ENCODE data around the gene BRD3.
"Not testable (repeated sequence)": the region's sequence is repeated elsewhere in the genome, so short reads cannot be mapped to it uniquely, and the experiment has no call there.

Gene BRD3

DNA sequence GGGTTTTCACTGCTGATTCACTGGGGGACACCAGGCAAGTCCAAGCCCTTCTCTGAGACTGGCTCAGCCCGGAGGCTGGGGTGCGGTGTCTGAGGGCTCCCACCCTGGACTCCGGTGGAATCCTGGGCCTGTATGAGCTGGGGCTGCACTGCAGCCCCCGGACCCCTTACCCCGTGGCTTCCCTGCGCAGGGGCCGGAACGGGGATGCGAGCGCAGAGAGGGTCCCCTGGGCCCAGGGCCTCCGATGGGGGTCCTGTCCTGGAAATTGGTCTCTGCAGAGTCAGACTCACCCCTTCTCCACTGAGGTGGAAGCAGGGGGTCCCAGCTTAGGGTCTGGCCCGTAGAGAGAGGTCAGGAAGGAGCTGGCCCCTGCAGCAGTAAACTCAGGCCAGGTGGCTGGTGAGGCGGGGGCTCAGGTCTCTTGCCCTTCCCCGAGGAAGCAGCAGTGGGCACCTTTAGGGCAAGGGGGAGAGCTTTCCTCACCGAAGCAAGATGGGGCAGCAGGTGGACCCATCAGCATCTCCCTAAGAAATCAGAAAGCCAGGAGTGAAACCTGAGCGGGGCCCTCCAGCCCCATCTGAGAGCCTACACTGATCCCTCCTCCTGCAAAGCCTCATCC lies 74.1 kb downstream of the BRD3 start:
- no peak for DNase-seq (ENCODE audit: low read depth in 2 of 2)

DNA sequence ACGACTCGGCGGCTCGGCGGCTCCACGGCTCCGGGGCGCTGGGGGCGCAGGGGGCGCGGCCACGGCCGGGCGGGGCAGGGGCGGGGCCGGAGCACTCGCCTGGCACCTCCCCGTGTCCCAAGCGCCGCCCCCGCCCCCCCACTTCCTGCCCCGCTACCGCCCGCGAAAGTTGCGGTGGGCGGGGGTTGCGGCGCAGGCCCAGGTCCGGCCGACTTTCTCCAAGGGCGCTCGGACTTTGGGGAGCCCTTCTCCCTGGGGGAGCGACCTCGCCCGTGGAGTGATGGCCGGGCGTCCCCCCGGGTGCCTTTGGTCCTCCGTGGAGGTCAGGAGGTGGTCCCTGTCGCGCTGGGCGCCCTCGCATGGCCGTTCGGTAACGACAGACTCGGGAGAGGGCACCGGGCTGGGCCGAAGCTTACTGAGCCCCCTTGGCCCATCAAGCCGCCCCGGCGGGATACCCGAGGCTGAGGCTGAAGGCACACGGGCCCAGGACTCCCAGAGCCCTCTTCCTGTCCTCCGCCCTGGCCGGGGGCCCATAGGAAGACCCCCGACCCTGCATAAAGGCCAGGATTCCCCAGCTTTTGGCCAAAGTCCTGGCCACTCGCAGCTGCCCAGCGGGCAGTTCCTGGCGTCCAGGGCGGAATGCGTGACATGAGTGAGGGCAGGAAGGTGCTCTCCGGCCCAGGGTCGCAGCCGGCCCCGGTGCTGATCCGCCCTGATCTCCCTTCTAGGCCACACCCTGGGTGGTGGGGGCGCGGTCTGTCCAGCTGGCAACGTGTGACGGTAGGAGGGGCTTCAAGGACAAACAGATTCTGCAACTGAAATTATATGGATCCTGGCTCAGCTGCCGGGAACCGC lies 74.8 kb downstream of the BRD3 start:
- peak; percentile 37 to 57 for DNase-seq (ENCODE audit: low read depth in 2 of 2)

GRCh38 chr9:133991964-133992779 lies 75.7 kb downstream of the BRD3 start, which contains the start of gene VAV2:
Gene VAV2 (minus strand): TSS chr9:133992324. CDS start chr9:133992278, 46 bp downstream.
- no peak for DNase-seq (ENCODE audit: low read depth in 2 of 2)

DNA sequence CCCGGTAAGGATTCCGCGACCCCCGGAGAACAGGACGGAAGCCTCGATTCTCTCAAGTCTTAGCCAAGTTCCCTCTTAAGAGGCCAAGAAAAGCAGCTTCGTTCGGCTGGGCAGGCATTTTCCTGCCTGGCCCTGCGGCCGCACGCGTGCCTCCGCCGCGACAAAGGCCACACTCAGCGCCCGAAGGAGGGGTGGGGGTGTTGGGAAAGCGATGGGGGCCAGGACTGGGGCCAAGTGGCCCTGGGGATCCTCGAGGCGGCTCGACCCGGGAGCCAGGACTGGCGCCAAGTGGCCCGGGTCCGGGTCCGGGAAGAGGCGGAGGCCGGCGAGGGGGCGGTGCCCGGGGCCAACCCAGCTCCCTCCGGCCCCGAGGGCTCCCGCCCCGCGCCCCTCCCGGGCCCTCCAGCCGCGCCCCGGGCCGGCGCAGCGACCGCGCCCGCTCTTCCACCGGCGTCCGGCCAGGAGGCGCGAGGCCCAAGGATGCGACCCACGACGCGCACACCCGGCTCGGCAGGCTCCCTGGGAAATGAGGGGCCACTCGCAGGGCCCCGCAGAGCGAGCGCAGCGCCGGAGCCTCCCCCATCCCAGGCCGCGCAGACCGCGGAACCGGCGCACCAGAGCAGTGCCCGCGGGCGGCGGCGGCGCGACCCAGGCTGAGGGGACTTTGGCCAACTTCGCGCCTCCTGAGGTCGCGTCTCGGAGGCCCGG lies 76.5 kb downstream of the BRD3 start:
- no peak for DNase-seq (ENCODE audit: low read depth in 2 of 2)

DNA sequence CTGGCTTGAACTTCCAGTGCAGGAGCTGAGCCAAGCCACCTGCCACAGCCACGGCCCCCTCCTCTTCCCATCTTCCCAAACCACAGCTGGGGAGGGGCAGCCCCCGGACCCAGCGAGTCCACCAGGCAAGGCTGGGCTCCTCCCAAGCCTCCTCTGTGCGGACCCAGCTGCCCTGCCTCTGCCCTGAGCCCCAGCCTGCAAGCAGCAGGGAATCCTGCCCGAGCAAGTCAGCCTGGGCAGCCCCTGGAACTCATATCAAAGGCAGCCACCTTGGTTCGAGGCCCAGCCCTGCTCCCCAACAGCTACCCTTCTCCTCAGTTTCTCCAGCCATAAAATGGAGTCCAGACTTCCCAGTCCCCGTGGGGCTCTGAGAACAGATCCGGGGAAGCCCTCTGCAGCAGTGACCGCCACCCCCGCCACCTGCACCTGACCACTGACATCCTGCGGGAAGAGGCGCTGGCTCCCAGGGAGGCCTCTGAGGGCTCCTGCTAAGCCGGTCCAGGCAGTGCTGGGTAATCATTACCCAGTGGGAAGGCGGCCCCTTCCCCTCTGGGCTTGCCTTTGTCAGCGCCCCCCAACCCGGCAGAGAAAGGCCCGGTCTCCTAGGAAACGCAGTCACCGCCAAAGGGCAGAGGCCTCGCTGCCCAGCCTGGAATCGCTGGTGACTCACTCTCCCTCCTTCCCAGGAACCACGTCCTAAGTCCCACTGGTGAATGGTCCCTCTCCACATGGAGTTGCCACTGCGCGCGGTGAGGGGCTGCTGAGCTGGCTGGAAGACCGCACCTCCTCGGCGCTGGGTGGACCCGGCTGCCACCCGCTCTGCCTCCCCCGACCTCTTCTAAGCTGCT lies 77.2 kb downstream of the BRD3 start:
- DNase-seq (ENCODE audit: low read depth in 2 of 2) = no peak

- no peak for DNase-seq (ENCODE audit: low read depth in 2 of 2)
Observed at GRCh38 chr9:133989625-133990365, 78.0 kb downstream of the BRD3 start.

- DNase-seq (ENCODE audit: low read depth in 2 of 2) = not testable (repeated sequence)
Observed at GRCh38 chr9:133988771-133989170, 79.1 kb downstream of the BRD3 start.

DNA sequence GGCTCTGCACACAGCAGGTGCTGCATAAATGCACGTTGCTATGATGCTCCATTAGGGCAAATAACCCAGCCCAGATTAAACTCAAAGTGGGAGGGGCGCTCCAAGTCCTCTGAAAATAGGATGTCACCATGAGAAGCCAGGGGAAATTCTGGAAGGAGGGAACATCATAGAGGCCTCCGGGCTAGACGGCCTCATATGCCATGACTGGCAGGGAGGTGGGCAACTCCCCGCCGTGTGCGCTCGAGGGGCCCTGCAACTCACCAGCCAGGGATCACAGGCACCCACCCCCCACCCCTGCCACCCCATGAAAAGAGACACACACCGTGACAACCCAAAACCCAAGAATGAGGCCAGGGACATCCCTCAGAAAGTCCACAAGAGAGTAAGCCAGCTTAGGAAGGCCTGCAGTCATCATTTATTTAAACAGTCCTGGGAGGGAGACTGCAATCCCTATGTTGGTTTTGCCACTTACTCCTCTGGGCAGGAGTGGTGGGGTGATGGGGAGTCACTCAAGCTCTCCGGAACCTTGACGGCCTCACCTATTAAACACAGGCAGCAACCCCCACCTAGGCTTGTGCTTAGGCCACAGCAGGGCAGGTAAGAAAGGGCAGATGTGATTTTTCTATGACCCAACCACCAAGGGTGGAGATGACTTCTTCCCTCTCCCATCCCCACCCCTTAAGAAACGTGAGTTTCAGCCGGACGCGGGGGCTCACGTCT lies 79.7 kb downstream of the BRD3 start:
- DNase-seq (ENCODE audit: low read depth in 2 of 2) = no peak

DNA sequence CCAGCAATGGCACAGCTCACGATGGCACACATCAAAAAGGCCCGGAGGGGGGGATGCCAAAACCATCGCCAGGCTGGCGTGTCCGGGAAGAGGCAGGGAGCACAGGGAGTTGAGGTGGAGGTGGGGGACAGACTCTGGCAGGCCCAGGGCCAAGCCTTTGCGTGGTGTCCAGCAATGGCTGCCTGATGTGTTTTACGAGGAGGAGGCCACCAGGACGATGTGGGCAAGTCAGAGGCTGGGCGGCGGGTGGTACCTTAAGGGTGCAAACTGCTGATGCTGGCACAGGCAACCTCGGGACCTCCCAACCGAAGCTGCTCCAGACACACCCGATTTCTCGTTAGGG lies 80.4 kb downstream of the BRD3 start:
- DNase-seq (ENCODE audit: low read depth in 2 of 2) = no peak

- no peak for DNase-seq (ENCODE audit: low read depth in 2 of 2)
Observed at GRCh38 chr9:133986774-133987445, 80.9 kb downstream of the BRD3 start.

DNA sequence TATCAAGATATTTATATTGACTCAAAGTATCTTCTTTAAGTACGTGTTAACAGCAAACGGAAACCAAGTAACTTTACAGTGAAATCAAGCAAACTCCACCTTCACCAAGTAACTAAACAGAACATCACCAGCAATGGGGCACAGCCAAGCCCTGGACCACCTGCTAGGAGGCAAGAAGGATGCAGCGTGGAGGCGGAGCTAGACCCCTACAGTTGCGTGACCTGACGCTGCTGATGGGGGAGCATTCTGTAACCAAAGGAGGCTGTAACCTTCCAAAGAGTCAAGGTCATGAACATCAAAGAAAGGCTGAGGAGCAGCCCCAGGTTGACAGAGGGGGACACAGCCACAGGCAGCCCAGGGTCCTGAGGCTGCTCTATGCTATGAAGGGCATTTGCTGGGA lies 81.8 kb downstream of the BRD3 start:
- no peak for DNase-seq (ENCODE audit: low read depth in 2 of 2)

DNA sequence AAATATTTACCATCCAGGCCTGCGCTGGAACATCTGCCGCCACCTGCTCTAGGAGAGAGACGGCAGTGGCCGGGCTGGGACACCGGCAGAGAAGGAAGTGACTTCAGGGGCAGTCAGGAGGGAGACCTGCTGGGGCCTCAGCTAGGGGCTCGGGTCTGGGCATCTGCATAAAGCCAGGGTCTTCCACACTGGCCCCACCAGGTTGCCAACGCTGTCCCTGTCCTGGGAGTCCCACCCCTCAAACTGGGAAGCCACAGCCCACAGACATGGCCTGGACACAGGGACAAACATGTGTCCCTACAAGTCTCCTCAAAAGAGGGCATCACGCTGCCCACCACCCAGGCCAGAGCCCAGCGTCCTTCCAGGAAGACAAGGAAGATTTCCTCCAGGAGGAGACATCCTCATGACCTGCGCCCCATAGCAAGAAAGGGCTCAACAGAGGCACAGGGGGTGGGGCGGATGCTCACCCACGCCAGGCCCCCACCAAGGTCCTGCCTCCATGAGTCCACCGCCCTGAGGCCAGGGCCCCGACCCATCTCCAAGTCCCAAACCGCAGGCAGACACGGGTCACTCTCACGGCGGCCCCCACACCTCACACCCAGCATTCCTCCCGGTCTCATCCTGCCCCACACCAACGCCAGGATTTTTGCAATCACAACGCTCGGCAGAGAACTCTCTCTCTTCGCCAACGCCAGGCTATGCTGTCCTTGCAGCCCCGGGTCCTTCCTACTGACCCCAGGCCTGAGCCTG lies 84.7 kb downstream of the BRD3 start:
- no peak for DNase-seq (ENCODE audit: low read depth in 2 of 2)

GRCh38 chr9:133981958-133982681 lies 85.7 kb downstream of the BRD3 start:
- DNase-seq (ENCODE audit: low read depth in 2 of 2) = no peak

GRCh38 chr9:133981589-133981957 lies 86.3 kb downstream of the BRD3 start:
- DNase-seq (ENCODE audit: low read depth in 2 of 2) = no peak

GRCh38 chr9:133980864-133981588 lies 86.8 kb downstream of the BRD3 start:
- DNase-seq (ENCODE audit: low read depth in 2 of 2) = no peak

Data from stimulated activated CD8-positive, alpha-beta memory T cell treated with anti-CD3 and anti-CD28 coated beads, Interleukin-15, amount 100 ng/mL, for 4 hours (primary cell).